BJ (cell line): ENCODE data around the gene DYNC1H1. TPM values are rescaled to one million over a fixed set of nuclear protein-coding genes. Genes with fewer than 3 reads are reported as not detected.
"Not testable (repeated sequence)": the region's sequence is repeated elsewhere in the genome, so short reads cannot be mapped to it uniquely, and the experiment has no call there.

Source experiments
- CTCF ChIA-PET: fragments of 350-600 bp; formaldehyde crosslinking; extraction: SDS; loops from one replicate; lab custom pipeline; 2021; ENCODE audit warnings: antibody characterized with exemption, inconsistent platforms; lab: Yijun Ruan, JAX
- POLR2A ChIA-PET: fragments of 300-600 bp; sonication (Branson Sonifier 250); formaldehyde crosslinking; extraction: SDS; loops from one replicate; lab custom pipeline; 2021; ENCODE audit warnings: antibody characterized with exemption; lab: Charles Lee
- DNase-seq: peaks from one replicate; pipeline ENCODE4 v3.0.0-alpha.2; 2011; ENCODE audit warnings: low read depth
- H3K27me3 ChIP-seq: 2 replicates; pipeline ENCODE4 v1.6.0; 2011; ENCODE audit warnings: low read length; ENCODE audit not compliant: control insufficient read depth, insufficient read depth
- H3K36me3 ChIP-seq: 2 replicates; pipeline ENCODE4 v1.5.1; 2011; ENCODE audit warnings: low read length; ENCODE audit not compliant: control insufficient read depth, insufficient read depth
- H3K4me3 ChIP-seq: 2 replicates; pipeline ENCODE4 v1.5.1; 2011; ENCODE audit warnings: low read depth, mild to moderate bottlenecking, control low read depth, low read length
- CTCF ChIP-seq: IDR thresholded peaks from 2 replicates; pipeline ENCODE4 v1.5.1; 2011; ENCODE audit warnings: low read depth, mild to moderate bottlenecking, control low read depth, inconsistent platforms, low read length, moderate library complexity; ENCODE audit not compliant: insufficient read depth
- polyA plus RNA-seq: library from polyadenylated mRNA; depleted of rRNA; stranded (reverse); fragments of >200 nt; gene quantifications from 2 replicates; pipeline ENCODE4 v1.2.3, GENCODE V29; 2011

The DYNC1H1 gene
- polyA plus RNA-seq, 1 experiment, result 139 TPM

- peak; percentile 55 for TF ChIP-seq CTCF
- POLR2A ChIA-PET, result interaction anchor here (0.6 kb wide), 2 partner anchors 20 to 31 kb away, joined by 3 to 4 read pairs; no protein-coding TSS in a partner anchor
- CTCF ChIA-PET, result interaction anchor here (0.7 to 4.0 kb wide), 5 partner anchors 10 to 82 kb away, joined by 3 to 38 read pairs (median 5); no protein-coding TSS in a partner anchor
- no peak overlapping the region for H3K4me3 ChIP-seq
- no peaks in the 10 kb centered on the region for H3K36me3 ChIP-seq
- no peaks in the 10 kb centered on the region for H3K27me3 ChIP-seq
- DNase-seq, result peak; percentile 71
Measured at GRCh38 chr14:102063109-102063807, 98.9 kb downstream of the DYNC1H1 start.

DNA sequence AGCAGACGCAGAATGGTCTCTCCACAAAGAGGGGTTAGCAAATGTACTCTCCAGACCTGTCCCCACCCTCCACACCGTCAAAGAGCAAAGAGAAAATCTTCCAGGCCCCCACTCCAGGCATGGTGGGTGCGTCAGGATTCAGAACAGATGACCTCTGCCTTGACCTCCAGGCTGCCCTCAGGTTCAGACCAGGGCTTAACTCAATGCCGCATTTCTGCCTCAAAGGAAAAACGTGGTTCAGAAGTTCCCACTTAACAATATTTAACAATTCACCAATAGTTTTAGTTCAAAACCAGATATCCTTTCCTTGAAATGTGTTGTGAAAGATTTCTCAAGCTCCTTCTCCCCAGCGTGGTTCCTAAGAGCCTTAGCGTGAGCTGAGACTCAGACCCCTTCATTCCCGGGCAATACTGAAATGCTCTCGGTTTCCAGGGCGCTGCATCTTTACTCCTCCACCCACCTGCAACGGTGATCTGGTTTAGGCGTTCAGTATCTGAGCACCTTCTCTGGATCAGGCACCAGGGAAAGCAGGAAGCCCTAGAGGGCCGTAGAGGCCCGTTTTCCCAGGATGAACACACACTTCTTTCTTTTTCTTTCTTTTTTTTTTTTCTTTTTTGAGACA lies 99.5 kb downstream of the DYNC1H1 start:
- Histone ChIP-seq H3K36me3 (no peaks in the 10 kb centered on the region), H3K27me3 (no peaks in the 10 kb centered on the region), H3K4me3 (no peak overlapping the region)
- TF ChIP-seq CTCF, result no peak
- no peak for DNase-seq
- ChIA-PET CTCF (interaction anchor here (1.2 to 4.0 kb wide), 6 partner anchors 9 to 250 kb away, joined by 3 to 38 read pairs (median 5); no protein-coding TSS in a partner anchor), POLR2A (no interaction called here)

- CTCF ChIA-PET, result interaction anchor here (1.2 to 4.0 kb wide), 4 partner anchors 9 to 250 kb away, joined by 5 to 38 read pairs (median 5); no protein-coding TSS in a partner anchor
- H3K36me3 ChIP-seq, POLR2A ChIA-PET, H3K27me3 ChIP-seq, DNase-seq, H3K4me3 ChIP-seq: not testable (repeated sequence)
Measured at GRCh38 chr14:102064590-102064989, 100.2 kb downstream of the DYNC1H1 start.

DNA sequence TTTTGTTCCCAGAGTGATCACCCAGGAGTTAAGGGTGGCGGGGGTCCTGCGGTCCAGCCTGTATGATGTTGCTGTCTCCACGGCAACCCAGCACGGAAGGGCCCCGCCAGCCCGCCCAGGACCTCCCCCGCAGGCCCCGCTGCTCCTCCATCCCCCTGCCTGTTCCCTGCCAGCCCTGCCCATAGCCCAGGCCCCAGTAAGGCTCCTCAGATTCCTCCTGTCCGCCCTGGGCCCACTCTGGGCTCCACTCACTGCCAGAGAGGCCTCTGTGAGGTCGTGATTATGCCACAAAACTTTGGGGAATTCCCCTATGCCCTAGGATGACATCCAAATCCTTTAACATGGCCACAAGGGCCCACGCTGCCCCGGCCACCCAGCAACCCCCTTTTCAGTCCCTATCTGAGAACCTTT lies 101.7 kb downstream of the DYNC1H1 start:
- CTCF ChIA-PET, result interaction anchor here (1.1 kb wide), 1 partner anchor 31 kb away, joined by 5 read pairs; no protein-coding TSS in a partner anchor

DNA sequence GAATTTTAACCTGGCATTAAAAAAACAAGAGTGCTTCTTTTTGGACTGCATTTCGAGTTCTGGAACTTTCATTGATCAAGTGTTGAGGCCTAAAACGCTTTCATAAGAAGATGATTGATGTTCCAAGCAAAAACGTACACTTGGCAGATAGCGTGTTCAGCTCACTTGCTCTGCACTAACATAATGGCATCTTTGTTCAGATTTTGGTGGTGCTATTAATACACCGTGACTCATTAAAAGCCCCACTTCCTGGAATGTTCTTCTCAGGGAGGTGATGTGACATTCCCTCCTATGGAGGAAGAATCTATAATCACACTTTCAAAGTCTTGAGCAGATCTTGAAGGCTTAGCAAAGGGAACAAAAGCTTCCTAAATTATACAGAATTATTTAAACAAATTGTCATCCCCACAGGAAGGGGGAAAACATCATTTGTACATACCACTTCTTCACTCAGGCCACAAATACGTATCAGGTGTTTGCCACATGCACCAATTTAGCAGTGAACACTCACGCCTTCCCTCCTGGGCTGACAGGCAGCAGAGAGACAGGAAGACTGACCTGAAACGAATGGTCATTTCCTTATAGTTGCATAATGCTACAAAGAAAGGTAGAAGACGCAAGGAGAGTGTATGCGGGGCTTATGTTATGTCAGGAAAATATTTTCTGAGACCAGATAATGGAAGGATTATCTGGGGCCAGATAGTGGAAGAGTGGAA lies 107.1 kb downstream of the DYNC1H1 start:
- no peak for DNase-seq
- ChIA-PET CTCF (no interaction called here), POLR2A (no interaction called here)
- H3K27me3 ChIP-seq, result no peaks in the 10 kb centered on the region
- TF ChIP-seq CTCF, result no peak
- H3K4me3 ChIP-seq, result no peak overlapping the region
- H3K36me3 ChIP-seq, result no peaks in the 10 kb centered on the region

More for the DNA sequence above, 101.7 kb downstream of the DYNC1H1 start:
- H3K4me3 ChIP-seq, result no peak overlapping the region
- H3K27me3 ChIP-seq, result no peaks in the 10 kb centered on the region
- no peak for TF ChIP-seq CTCF
- no peaks in the 10 kb centered on the region for H3K36me3 ChIP-seq
- DNase-seq, result no peak
- POLR2A ChIA-PET, result no interaction called here
